Fibroblast of lung (primary cell): Measurements from ENCODE around the gene EBI3. TPM values are rescaled to one million over a fixed set of nuclear protein-coding genes. Genes with fewer than 3 reads are reported as not detected.
A peak's percentile ranks its signal among the peaks of the same experiment; 100 is the strongest.
"Not testable (repeated sequence)": the region's sequence is repeated elsewhere in the genome, so short reads cannot be mapped to it uniquely, and the experiment has no call there.

Experiments
- DNase-seq, 2 donors: peaks; one replicate each; pipeline versions ENCODE4 v3.0.0 to v3.0.0-alpha.2; 2010; ENCODE audit warnings: low read depth in 2 of 2
- H2AFZ ChIP-seq: 2 replicates; pipeline ENCODE4 v1.5.1; 2012; ENCODE audit warnings: low read length, control low read depth, inconsistent platforms
- H3K27ac ChIP-seq: 2 replicates; pipeline ENCODE4 v1.5.1; 2011; ENCODE audit warnings: low read length, control low read depth; ENCODE audit not compliant: insufficient read depth
- H3K27me3 ChIP-seq: 2 replicates; pipeline ENCODE4 v1.5.1; 2011; ENCODE audit warnings: mild to moderate bottlenecking, low read length; ENCODE audit not compliant: control insufficient read depth, insufficient read depth
- H3K36me3 ChIP-seq: 2 replicates; pipeline ENCODE4 v1.5.1; 2011; ENCODE audit warnings: low read length; ENCODE audit not compliant: control insufficient read depth, insufficient read depth
- H3K4me1 ChIP-seq: 2 replicates; pipeline ENCODE4 v1.5.1; 2011; ENCODE audit warnings: low read length; ENCODE audit not compliant: control insufficient read depth, insufficient read depth; ENCODE audit errors: extremely low read depth
- H3K4me2 ChIP-seq: 2 replicates; pipeline ENCODE4 v1.5.1; 2011; ENCODE audit warnings: low read length, control low read depth; ENCODE audit not compliant: insufficient read depth; ENCODE audit errors: extremely low read depth
- H3K4me3 ChIP-seq, 4 experiments: fragments of 200-600 bp in 1 of 4; sonication (generic) in 1 of 4; replicated peaks in 1 of 4; 2 replicates each; pipeline ENCODE4 v1.5.1; 2011 to 2016; ENCODE audit warnings: low read length in 4 of 4, low read depth in 3 of 4, mild to moderate bottlenecking in 3 of 4, control low read depth in 2 of 4, inconsistent platforms in 1 of 4, mixed read lengths in 1 of 4; ENCODE audit not compliant: insufficient read depth in 1 of 4; ENCODE audit errors: control extremely low read depth in 1 of 4
- H3K79me2 ChIP-seq: 2 replicates; pipeline ENCODE4 v1.5.1; 2012; ENCODE audit warnings: mild to moderate bottlenecking, low read length, inconsistent platforms; ENCODE audit not compliant: control insufficient read depth, insufficient read depth
- H3K9ac ChIP-seq: 2 replicates; pipeline ENCODE4 v1.5.1; 2011; ENCODE audit warnings: mild to moderate bottlenecking, low read length, control low read depth; ENCODE audit not compliant: insufficient read depth
- H3K9me3 ChIP-seq: 2 replicates; pipeline ENCODE4 v1.5.1; 2012; ENCODE audit warnings: low read depth, low read length; ENCODE audit not compliant: control insufficient read depth, insufficient read depth
- H4K20me1 ChIP-seq: 2 replicates; pipeline ENCODE4 v1.5.1; 2011; ENCODE audit warnings: low read length; ENCODE audit not compliant: control insufficient read depth, insufficient read depth; ENCODE audit errors: extremely low read depth
- CTCF ChIP-seq, 2 donors: IDR thresholded peaks in 1 of 2; conservative IDR thresholded peaks in 1 of 2; 1 replicate in 1 of 2; 2 replicates in 1 of 2; pipeline ENCODE4 v1.5.1; 2011 to 2012; ENCODE audit warnings: low read length in 2 of 2, control low read depth in 1 of 2, inconsistent platforms in 1 of 2, low read depth in 1 of 2, mild to moderate bottlenecking in 1 of 2
- EZH2 ChIP-seq: IDR thresholded peaks from 2 replicates; pipeline ENCODE4 v1.5.1; 2012; ENCODE audit warnings: low read length, control low read depth, mild to moderate bottlenecking; ENCODE audit errors: missing control alignments
- polyA plus RNA-seq, 2 donors: library from polyadenylated mRNA; depleted of rRNA in 1 of 2; stranded (reverse) in 1 of 2; unstranded in 1 of 2; fragments of >200 nt; gene quantifications; 2 replicates each; pipeline ENCODE4 v1.2.1, GENCODE V29; 2011 to 2012; ENCODE audit warnings: missing spikeins in 1 of 2
- total RNA-seq: library from RNA; depleted of rRNA; stranded (reverse); fragments of >200 nt; gene quantifications from 2 replicates; pipeline ENCODE4 v1.2.1, GENCODE V29; 2014

The EBI3 gene
- total and polyA plus RNA-seq, 2 donors (not counting 1 experiment from before 2014, with no cell fraction given) = 0.14 TPM; not detected in 1

GRCh38 chr19:4241824-4242430 is 12.6 kb downstream of the EBI3 start:
- no peak overlapping the region for H3K27ac ChIP-seq
- no peak overlapping the region for H3K4me2 ChIP-seq
- H3K79me2 ChIP-seq = no peaks in the 10 kb centered on the region
- H3K9me3 ChIP-seq = no peaks in the 10 kb centered on the region
- TF ChIP-seq CTCF (conservative IDR thresholded peaks at IDR 0.05 in 1 of 2, IDR thresholded peaks at IDR 0.05 in 1 of 2; ENCODE audit: low read depth in 1 of 2, low read length in 2 of 2) (no peak), EZH2 (no peak)
- no peak overlapping the region for H3K9ac ChIP-seq
- no peaks in the 10 kb centered on the region for H3K36me3 ChIP-seq
- DNase-seq = no peak
- no peaks in the 10 kb centered on the region for H3K27me3 ChIP-seq
- no peaks in the 10 kb centered on the region for H4K20me1 ChIP-seq
- no peaks in the 10 kb centered on the region for H3K4me1 ChIP-seq
- H2AFZ ChIP-seq = no peak overlapping the region
- no peak overlapping the region for H3K4me3 ChIP-seq

- DNase-seq, H3K4me2 ChIP-seq: not testable (repeated sequence)
These were observed 16.6 kb downstream of the EBI3 start for GRCh38 chr19:4245938-4246337.

GRCh38 chr19:4246767-4247593 is 17.7 kb downstream of the EBI3 start, which contains the start of gene YJU2:
YJU2 (plus strand) TSS chr19:4247080; CDS start chr19:4247147, 67 bp downstream.
- Histone ChIP-seq H3K9me3 (no peaks in the 10 kb centered on the region), H3K4me2 (peak within 1 kb of the TSS; percentile 92), H3K36me3 (peaks cover 6% of the 10 kb centered on the region), H2AFZ (peak within 1 kb of the TSS; percentile 95), H3K27ac (peak within 1 kb of the TSS; percentile 98), H3K9ac (peak within 1 kb of the TSS; percentile 91), H3K4me3 (peak within 1 kb of the TSS; percentile 70 to 95 (median 82)), H4K20me1 (no peaks in the 10 kb centered on the region), H3K79me2 (peaks cover 1% of the 10 kb centered on the region), H3K4me1 (no peaks in the 10 kb centered on the region), H3K27me3 (no peaks in the 10 kb centered on the region)
- peak; percentile 49 to 56 for TF ChIP-seq CTCF (conservative IDR thresholded peaks at IDR 0.05 in 1 of 2, IDR thresholded peaks at IDR 0.05 in 1 of 2; ENCODE audit: low read depth in 1 of 2, low read length in 2 of 2)
- TF ChIP-seq EZH2 = no peak
- peak; percentile 99 to 100 for DNase-seq

More at GRCh38 chr19:4245938-4246337, 16.6 kb downstream of the EBI3 start:
- not testable (repeated sequence) for H3K79me2 ChIP-seq, H3K27me3 ChIP-seq, H2AFZ ChIP-seq, H3K9ac ChIP-seq, H3K4me1 ChIP-seq, H3K27ac ChIP-seq, H3K4me3 ChIP-seq, H3K36me3 ChIP-seq, H4K20me1 ChIP-seq, H3K9me3 ChIP-seq
